ENCODE measurements around the gene SOS1.

SOS1 gene

DNA sequence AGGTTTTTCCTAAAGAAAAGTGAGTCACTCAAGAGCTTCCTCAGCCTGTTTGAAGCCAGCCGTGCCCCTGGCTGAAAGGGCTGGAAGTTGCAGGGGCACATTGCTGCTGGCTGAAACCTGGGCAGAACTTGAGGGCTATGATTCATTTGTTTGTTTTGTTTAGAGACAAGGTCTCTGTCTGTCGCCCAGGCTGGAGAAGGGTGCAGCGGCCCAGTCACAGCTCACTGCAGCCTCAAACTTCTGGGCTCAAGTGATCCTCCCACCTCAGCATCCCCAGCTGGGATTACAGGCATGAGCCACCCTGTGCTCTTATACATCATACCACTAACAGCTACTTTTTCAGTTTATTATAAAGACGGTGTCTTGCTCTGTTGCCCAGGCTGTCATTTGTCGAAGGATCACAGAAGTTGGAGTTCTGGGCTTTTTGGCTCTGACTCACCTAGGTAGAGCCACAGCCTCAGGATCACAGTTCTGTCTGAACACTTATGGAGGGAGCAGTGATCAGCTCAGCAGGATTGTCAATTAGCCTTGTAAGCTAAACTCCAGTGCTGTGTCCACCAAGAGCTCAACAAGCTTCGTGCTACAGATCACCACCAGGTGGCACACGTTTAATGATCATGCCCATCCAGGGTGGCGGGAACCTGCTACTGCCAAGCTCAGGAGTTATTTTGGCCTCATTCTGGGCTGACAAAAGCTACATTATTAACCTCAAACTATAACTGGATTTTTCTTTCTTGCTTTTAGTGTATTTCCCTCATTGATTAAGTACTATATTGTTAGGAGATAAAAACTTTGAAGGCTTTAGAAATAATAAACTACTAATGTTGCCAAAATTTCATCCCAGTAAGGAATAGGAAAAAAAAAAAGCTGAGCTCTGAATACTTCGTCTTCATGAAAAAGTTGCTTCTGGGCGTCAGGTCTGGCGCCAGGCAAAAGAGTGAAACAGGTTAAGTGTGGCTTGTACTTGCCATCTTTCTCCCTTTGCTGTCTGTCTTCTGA is 173.3 kb downstream of the SOS1 start:
- TF ChIP-seq, protein P1, sequence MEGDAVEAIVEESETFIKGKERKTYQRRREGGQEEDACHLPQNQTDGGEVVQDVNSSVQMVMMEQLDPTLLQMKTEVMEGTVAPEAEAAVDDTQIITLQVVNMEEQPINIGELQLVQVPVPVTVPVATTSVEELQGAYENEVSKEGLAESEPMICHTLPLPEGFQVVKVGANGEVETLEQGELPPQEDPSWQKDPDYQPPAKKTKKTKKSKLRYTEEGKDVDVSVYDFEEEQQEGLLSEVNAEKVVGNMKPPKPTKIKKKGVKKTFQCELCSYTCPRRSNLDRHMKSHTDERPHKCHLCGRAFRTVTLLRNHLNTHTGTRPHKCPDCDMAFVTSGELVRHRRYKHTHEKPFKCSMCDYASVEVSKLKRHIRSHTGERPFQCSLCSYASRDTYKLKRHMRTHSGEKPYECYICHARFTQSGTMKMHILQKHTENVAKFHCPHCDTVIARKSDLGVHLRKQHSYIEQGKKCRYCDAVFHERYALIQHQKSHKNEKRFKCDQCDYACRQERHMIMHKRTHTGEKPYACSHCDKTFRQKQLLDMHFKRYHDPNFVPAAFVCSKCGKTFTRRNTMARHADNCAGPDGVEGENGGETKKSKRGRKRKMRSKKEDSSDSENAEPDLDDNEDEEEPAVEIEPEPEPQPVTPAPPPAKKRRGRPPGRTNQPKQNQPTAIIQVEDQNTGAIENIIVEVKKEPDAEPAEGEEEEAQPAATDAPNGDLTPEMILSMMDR (IDR thresholded peaks at IDR 0.05; ENCODE audit: insufficient read depth, low read length): peak; percentile 84
- no peak for TF ChIP-seq GABPA (IDR thresholded peaks at IDR 0.05; ENCODE audit: low read depth)
- no peak for TF ChIP-seq POLR2AphosphoS5 (IDR thresholded peaks at IDR 0.05; ENCODE audit: low read depth)
- Histone ChIP-seq H3K4me3 (replicated peaks; ENCODE audit: insufficient read depth, low read length) (no peak overlapping the region), H3K27me3 (ENCODE audit: insufficient read depth, poor library complexity, severe bottlenecking) (no peaks in the 10 kb centered on the region), H3K27ac (replicated peaks) (no peak overlapping the region)
- peak; percentile 49 to 83 for DNase-seq (ENCODE audit: low read depth in 1 of 2, low spot score in 1 of 2)

DNA sequence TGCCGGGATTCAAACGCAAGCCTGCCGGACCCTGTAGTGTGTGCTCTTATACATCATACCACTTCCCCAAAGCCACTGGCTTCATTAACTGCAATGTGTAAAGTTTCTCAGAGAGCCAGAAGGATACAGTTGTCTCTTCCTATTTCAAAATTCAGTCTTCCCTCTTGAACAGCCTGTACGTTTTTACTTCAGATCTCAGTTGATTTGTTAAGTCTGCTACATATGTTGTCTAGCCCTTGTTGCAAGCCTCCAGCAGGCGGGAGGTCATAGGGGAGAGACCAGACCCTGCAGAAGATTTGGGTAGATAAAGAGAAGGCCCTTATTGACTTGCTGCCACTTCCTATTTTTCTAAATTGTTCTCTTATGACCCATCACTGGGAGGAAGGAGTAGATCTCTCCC is 174.9 kb downstream of the SOS1 start:
- DNase-seq (ENCODE audit: low read depth in 1 of 2, low spot score in 1 of 2): peak; percentile 39 to 79
- Histone ChIP-seq H3K27me3 (ENCODE audit: insufficient read depth, poor library complexity, severe bottlenecking) (no peaks in the 10 kb centered on the region), H3K4me3 (replicated peaks; ENCODE audit: insufficient read depth, low read length) (no peak overlapping the region), H3K27ac (replicated peaks) (peak overlapping the region; percentile 67)
- TF ChIP-seq POLR2AphosphoS5 (IDR thresholded peaks at IDR 0.05; ENCODE audit: low read depth) (peak; percentile 31; the same call in 1 of the 2 replicates), SPI1 (IDR thresholded peaks at IDR 0.05; ENCODE audit: borderline replicate concordance, low read depth) (peak; percentile 79)
- TF ChIP-seq, protein P1 (IDR thresholded peaks at IDR 0.05; ENCODE audit: insufficient read depth, low read length): no peak

DNA sequence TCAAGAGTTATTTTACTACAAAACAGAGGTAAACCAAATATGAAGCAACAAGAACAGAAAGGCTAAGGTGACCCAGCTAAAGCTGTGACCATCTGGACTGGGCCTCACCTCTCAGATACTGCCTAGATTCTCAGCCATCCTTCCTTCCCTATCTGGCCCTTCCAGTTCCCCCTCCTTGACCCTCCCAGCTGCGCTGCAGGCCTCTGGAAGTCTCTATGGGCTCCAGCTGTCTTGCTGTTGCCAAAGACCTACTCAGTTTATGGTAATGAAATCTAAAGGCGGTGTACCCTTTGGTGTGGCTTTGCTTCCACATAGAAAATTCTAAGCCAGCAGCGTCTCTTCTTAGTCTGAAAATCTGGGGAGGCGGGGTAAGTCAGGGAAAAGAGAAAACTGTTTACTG is 175.5 kb downstream of the SOS1 start:
- Histone ChIP-seq H3K27me3 (ENCODE audit: insufficient read depth, poor library complexity, severe bottlenecking) (no peaks in the 10 kb centered on the region), H3K4me3 (replicated peaks; ENCODE audit: insufficient read depth, low read length) (no peak overlapping the region), H3K27ac (replicated peaks) (peak overlapping the region; percentile 67)
- TF ChIP-seq, protein P1 (IDR thresholded peaks at IDR 0.05; ENCODE audit: insufficient read depth, low read length): no peak
- no peak for TF ChIP-seq SPI1 (IDR thresholded peaks at IDR 0.05; ENCODE audit: borderline replicate concordance, low read depth)
- TF ChIP-seq, protein P2, sequence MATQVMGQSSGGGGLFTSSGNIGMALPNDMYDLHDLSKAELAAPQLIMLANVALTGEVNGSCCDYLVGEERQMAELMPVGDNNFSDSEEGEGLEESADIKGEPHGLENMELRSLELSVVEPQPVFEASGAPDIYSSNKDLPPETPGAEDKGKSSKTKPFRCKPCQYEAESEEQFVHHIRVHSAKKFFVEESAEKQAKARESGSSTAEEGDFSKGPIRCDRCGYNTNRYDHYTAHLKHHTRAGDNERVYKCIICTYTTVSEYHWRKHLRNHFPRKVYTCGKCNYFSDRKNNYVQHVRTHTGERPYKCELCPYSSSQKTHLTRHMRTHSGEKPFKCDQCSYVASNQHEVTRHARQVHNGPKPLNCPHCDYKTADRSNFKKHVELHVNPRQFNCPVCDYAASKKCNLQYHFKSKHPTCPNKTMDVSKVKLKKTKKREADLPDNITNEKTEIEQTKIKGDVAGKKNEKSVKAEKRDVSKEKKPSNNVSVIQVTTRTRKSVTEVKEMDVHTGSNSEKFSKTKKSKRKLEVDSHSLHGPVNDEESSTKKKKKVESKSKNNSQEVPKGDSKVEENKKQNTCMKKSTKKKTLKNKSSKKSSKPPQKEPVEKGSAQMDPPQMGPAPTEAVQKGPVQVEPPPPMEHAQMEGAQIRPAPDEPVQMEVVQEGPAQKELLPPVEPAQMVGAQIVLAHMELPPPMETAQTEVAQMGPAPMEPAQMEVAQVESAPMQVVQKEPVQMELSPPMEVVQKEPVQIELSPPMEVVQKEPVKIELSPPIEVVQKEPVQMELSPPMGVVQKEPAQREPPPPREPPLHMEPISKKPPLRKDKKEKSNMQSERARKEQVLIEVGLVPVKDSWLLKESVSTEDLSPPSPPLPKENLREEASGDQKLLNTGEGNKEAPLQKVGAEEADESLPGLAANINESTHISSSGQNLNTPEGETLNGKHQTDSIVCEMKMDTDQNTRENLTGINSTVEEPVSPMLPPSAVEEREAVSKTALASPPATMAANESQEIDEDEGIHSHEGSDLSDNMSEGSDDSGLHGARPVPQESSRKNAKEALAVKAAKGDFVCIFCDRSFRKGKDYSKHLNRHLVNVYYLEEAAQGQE (IDR thresholded peaks at IDR 0.05; ENCODE audit: insufficient replicate concordance, low read depth): no peak
- no peak for TF ChIP-seq POLR2AphosphoS5 (IDR thresholded peaks at IDR 0.05; ENCODE audit: low read depth)
- no peak for TF ChIP-seq GABPA (IDR thresholded peaks at IDR 0.05; ENCODE audit: low read depth)
- DNase-seq (ENCODE audit: low read depth in 1 of 2, low spot score in 1 of 2): peak; percentile 52 to 59

DNA sequence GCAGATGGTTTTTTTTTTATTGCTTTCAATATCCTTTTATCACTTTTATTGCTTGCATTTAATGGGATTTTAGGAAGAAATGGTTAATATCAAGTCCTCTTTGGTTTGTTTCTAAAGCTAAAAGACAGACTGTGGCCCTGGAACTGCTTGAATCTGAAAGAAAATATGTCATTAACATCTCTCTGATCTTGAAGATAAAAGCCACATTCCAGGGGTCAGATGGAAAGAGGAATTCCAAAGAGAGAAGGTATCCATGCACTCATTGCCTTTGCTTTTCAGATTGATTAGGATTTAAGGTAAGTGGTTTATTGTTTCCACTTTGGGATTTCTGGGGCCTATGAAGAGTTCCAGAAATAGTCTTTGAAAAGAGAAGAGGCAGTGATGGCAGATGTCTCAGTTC is 177.1 kb downstream of the SOS1 start:
- Histone ChIP-seq H3K4me3 (replicated peaks; ENCODE audit: insufficient read depth, low read length) (no peak overlapping the region), H3K27me3 (ENCODE audit: insufficient read depth, poor library complexity, severe bottlenecking) (no peaks in the 10 kb centered on the region), H3K27ac (replicated peaks) (no peak overlapping the region)
- DNase-seq (ENCODE audit: low read depth in 1 of 2, low spot score in 1 of 2): no peak
- TF ChIP-seq, protein P1 (IDR thresholded peaks at IDR 0.05; ENCODE audit: insufficient read depth, low read length): no peak
- no peak for TF ChIP-seq SPI1 (IDR thresholded peaks at IDR 0.05; ENCODE audit: borderline replicate concordance, low read depth)
